Choroid plexus epithelial cell (primary cell): ENCODE results near the gene XIRP2.

Source experiments
- DNase-seq: peaks from one replicate; pipeline ENCODE4 v3.0.0-alpha.2; 2010; ENCODE audit warnings: low read depth
- H3K4me3 ChIP-seq: 2 replicates; pipeline ENCODE4 v1.5.1; 2011; ENCODE audit warnings: low read depth, mild to moderate bottlenecking, control low read depth, low read length, moderate library complexity
- TF ChIP-seq, protein P1 (sequence below): conservative IDR thresholded peaks from 2 replicates; pipeline ENCODE4 v1.5.1; 2011; ENCODE audit warnings: low read depth, mild to moderate bottlenecking, control low read depth, inconsistent platforms, low read length, moderate library complexity

Gene XIRP2

DNA sequence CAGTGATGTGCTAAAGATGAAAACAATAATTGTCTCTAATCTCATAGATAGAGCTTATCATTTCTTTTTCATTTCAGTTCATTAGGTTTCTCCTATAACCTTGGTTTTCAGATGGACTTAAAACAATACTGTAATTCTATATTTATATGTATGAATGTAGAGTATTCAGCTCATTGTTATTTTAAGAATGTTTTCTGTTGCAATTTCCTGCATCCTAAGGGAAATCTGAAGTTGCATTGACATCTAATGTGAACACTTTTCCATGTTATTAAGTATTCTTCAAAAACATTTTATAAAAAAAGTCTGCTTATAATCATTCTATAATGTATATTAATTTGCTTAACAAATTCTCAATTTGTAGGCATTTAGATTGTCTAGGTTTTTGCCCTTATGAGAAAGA lies 288.9 kb downstream of the XIRP2 start:
- TF ChIP-seq, protein P1, sequence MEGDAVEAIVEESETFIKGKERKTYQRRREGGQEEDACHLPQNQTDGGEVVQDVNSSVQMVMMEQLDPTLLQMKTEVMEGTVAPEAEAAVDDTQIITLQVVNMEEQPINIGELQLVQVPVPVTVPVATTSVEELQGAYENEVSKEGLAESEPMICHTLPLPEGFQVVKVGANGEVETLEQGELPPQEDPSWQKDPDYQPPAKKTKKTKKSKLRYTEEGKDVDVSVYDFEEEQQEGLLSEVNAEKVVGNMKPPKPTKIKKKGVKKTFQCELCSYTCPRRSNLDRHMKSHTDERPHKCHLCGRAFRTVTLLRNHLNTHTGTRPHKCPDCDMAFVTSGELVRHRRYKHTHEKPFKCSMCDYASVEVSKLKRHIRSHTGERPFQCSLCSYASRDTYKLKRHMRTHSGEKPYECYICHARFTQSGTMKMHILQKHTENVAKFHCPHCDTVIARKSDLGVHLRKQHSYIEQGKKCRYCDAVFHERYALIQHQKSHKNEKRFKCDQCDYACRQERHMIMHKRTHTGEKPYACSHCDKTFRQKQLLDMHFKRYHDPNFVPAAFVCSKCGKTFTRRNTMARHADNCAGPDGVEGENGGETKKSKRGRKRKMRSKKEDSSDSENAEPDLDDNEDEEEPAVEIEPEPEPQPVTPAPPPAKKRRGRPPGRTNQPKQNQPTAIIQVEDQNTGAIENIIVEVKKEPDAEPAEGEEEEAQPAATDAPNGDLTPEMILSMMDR, result no peak

DNA sequence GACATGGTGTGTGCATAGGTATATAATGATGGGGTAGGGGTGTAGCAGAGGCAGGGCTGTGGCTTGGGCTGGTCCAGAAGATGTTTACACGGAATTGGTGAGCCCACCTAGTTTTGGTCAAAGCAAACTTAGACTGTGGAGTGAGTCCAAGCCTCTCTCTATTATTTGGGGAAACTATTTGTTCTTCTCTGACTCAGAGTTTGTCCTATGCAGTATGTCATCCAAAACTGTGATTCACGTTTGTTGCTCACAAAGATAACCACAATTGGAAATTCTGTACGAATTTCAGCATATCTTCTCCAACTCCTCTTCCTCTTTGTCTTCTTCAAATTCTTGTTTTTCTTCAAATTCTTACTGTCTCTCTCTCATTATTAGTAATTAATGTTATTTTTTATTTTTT lies 292.9 kb downstream of the XIRP2 start:
- TF ChIP-seq, protein P1, result no peak
- no peak overlapping the region for H3K4me3 ChIP-seq
- DNase-seq, result peak; percentile 48

More for the DNA sequence above, 288.9 kb downstream of the XIRP2 start:
- peak; percentile 55 for DNase-seq
- no peak overlapping the region for H3K4me3 ChIP-seq

DNA sequence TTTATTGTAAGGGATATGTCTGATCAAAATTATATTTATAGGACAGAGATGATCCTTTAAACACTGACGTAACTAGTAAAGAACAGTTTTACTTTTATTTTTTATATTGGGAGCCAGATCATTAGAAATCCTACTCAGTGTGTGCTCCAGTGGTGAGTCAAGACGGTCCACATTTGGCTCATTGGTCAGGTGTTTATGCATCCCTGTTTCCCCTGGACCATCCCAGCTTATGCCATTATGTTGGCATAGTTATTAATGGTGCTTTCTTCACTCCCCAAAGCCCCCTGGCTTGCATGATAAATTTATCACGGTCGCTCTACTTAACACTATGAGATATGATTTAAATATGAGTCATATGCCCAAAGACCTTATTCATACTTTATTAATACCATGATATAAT lies 293.4 kb downstream of the XIRP2 start:
- TF ChIP-seq, protein P1, result no peak
- no peak overlapping the region for H3K4me3 ChIP-seq
- DNase-seq, result no peak

DNA sequence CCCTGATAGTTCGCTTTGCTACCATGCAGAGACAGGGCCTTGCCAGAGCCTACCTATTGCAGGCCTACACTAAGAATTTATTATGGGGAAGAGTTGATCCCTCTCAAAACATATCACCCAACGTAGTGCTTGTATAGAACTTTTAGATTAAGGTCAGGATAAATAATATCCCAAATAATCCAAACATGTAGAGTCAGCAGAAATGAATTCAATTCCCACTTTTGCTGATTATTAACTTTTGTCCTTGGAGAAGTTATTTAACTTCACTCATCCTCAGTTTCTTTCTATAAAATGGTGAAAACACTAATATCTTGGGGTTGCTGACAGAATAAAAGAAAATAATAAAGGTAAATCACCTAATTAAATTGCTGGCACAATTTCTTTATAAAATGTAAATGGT lies 294.1 kb downstream of the XIRP2 start:
- TF ChIP-seq, protein P1, result no peak
- no peak for DNase-seq
- H3K4me3 ChIP-seq, result no peak overlapping the region

DNA sequence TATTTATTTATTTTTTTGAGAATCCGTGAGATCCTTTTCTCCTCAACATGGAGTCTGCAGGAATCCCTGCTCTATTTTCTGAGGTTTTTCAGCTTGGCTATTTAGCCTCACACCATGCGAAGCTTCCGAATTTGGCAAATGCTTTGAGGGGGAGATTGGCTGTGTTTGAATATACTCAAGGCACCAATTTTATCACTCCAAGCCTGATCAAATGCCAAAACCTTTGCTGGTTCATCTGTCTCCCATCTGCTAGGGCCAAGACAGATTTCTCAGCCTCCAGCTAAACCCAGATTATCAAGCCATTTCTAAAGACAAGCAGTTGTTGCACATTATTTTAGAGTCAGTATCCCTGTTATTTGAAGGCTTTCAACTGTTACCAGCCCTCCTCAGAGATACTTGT lies 295.7 kb downstream of the XIRP2 start:
- no peak for DNase-seq
- TF ChIP-seq, protein P1, result no peak
- H3K4me3 ChIP-seq, result no peak overlapping the region

DNA sequence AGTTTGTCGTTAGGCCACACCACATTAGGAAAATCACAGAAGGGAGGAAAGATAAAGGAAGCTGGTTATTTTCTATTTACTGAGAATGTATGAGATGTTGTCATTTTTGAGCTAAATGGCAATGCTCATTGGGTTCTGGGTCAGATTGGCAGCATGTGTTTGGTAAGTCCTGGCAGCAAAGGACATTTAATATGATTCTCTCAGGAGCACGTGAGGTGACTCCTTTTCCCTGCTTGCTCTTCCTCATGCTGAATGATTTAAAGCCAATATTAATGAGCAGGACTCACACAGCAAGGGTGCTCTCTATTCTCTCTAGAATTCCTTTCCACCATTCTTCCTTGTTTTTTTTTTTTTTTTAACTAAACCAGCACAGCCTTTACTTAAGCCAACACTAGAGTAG lies 298.2 kb downstream of the XIRP2 start:
- TF ChIP-seq, protein P1, result no peak
- no peak for DNase-seq
- no peak overlapping the region for H3K4me3 ChIP-seq

DNA sequence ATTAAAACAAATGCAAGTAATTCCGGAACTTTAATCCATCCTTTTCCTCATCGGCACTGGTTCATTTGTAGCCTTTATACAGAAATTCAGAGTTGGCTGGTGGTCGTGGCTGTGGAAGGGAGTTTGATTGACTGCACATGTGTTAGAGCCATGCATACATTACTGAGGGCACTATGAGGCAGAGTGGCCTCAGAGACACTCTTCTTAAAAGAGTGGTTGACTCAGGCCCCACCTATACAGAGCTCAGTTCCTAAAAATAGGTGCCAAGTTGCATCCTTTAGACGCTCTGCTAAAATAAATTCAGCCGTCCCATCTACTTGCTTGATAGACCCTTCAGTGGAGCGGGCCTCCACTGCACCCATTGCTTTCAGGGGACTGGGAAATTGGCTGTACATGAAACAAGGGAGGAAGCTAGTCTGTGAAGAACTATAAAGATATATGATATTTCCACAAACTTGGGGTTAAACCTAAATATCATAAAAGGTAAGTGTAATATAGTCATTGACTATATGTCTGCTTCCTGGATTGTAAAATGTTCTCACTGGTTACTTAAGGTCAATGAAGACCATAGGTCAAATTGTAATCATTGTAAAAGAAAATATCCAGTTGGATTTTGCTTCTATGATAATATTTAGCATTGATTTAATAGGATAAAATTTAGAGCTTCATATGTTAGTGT lies 298.9 kb downstream of the XIRP2 start:
- TF ChIP-seq, protein P1, result no peak
- H3K4me3 ChIP-seq, result no peak overlapping the region
- no peak for DNase-seq
